ENCODE results near the gene NOS1AP.

GRCh38 chr1:162283657-162284056 is 214.2 kb downstream of the NOS1AP start:
- TF ChIP-seq CTCF (conservative IDR thresholded peaks at IDR 0.05; ENCODE audit: low read length) (no peak), EZH2phosphoT487 (IDR thresholded peaks at IDR 0.05; ENCODE audit: borderline replicate concordance, low read depth, low read length) (no peak)

Data from OCI-LY7 (cell line).